Measurements from ENCODE around the gene ERC2.
"Not testable (repeated sequence)": the region's sequence is repeated elsewhere in the genome, so short reads cannot be mapped to it uniquely, and the experiment has no call there.

ERC2 gene

GRCh38 chr3:55521064-55521737, 947.1 kb downstream of the ERC2 start:
- no peak for DNase-seq (ENCODE audit: low read depth)

GRCh38 chr3:55519019-55519418, 949.2 kb downstream of the ERC2 start:
- peak; percentile 36 for DNase-seq (ENCODE audit: low read depth)

DNA sequence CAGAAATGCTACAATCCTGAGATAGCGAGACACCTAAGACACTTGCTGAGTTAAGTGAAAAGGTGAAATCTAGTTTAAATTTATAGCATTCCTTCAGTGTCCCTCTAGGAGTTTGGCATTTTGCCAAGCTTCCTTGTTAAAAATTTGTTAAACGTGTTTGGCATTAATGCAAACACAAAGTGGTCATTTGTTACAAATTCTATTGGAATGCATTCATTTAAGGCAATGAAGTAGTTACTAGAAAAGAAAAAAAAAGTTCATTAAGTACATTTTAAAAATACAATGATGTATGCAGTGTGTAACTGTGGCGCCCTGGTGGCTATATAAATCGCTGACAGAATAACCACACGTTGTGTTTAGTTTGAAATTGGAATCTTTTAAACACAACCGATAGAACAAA, 949.8 kb downstream of the ERC2 start:
- no peak for DNase-seq (ENCODE audit: low read depth)

DNA sequence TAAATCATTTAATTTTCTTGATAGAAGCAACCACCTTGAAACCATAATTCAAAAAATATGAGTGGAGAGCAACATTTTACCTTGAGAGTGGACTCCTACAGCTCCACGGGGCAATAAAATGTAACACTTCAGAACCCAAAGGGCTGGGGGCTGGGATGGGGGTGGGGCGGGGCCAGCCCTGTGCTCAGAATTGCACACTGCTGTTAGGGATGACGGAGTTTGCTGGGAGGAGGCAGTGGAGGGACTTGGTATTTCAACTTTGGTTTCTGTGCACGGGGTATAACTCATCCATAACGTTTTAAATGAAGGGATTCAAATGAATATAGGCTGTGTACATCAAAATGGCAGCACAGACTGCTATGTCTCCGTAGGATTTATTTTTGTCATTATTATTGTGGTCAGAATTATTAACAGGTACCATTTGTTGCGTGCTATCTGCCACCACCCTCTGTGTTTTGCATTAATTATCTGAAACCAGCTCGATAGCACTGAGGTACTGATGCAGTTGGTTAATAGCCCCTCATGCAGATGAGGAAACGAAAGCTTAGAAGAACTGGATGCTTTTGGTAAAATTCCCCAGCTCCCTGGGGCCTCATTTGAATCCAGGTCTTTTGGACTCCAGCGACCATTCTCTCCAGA, 951.8 kb downstream of the ERC2 start:
- DNase-seq (ENCODE audit: low read depth), result no peak

GRCh38 chr3:55515550-55516246, 952.6 kb downstream of the ERC2 start:
- no peak for DNase-seq (ENCODE audit: low read depth)

DNA sequence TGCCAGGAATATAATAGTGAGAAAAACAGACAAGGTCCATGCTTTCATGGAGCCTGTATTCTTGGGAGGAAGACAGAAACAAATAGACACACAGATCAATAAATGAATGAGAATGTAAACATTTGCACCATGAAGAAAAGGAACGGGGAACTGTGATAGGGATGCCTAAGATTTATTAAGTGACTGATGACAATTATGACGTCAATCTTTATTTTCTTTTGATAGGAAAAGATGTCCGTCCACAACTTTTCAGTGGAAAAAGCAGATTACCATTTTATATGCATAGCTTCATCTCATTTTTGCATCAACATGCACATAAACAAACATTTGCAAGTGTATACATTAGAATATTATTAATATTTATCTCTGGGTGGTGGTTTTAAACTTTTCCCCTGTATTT, 953.3 kb downstream of the ERC2 start:
- DNase-seq (ENCODE audit: low read depth), result no peak

DNA sequence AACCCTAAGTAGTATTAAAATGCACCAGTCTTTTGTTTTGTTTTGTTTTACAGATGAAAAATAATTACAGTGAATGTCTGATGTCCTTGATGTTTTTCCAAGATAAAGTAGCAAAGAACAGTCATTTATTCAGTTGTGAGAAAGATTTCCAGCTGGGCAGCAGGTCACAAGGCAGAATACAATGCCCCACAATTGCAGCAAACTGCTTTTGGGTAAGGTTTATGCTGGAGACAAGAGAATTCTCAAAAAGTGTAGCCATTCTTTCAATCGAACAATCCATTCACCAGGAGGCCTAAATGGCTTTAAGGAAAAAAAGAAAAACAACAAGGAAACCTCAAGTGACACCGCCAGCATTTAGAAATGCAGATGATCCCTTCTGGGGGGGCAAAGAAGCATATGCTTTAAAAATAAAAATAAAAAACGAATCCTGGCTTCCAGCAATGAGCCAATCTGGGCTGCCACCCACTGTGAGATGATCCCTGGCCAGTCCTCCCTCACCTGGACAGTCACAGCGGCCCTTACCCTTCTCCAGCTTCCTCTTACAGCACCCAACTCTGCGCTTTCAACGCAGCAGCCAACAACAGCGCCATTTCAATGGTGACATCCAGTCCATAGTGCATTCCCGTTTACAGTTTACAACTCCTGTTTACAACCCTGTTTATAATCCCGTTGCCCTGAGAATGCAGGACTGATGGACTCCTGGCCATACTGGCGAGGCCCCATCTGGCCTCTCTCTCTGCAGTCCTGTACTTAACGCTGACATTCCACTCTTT, 955.5 kb downstream of the ERC2 start:
- no peak for DNase-seq (ENCODE audit: low read depth)

DNA sequence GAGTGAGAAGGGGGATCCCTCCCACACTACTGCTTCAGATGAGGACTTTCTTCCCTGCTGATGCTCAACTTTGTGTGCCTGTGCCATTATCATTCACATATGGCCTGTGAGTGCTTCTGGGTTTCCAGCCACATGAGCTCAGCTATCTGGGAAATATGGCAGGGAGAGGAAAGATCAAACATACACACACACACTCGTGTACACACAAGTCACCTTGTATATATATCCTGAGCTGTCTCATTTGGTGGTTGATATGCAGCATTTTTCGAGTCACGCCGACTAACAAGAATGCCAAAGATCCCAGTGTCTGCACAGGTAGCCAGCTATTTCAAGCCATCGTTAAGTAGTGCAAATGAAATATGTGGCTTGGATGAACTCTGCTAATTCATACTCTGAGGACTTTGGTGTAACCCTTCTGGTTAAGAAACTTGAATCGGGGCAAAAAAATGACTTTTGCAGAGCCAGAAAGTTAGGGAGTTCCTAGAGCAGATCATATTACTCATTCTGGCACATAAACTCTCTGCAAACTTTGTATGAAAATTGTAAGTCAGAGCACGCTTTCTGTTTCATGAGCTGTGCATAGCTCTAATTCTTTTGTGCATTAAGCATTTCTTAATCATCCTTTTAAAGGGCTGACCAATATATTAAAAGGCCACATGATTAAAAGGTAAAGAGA, 956.2 kb downstream of the ERC2 start:
- DNase-seq (ENCODE audit: low read depth), result peak; percentile 68

GRCh38 chr3:55508335-55508734, 959.9 kb downstream of the ERC2 start:
- no peak for DNase-seq (ENCODE audit: low read depth)

GRCh38 chr3:55507808-55508207, 960.5 kb downstream of the ERC2 start:
- DNase-seq (ENCODE audit: low read depth), result no peak

DNA sequence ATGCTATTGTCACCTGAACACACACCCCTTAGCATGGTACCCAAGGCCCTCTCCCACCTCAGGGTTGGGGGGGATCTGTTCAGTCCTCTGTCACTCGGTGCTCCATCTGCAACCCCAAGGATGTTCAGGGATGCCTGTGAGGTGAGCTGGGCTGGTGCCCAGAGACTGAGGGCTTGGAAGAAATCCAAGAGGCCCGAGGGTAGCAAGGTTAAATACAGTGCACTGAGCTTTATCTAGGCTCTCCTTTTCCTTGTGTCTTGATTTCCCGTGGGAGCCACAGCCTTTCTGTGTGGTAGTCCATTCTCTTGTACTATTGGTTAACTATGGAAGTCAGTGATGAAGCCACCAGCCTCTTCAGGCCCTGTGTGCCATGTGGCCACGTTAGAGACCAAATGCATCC, 962.5 kb downstream of the ERC2 start:
- no peak for DNase-seq (ENCODE audit: low read depth)

DNA sequence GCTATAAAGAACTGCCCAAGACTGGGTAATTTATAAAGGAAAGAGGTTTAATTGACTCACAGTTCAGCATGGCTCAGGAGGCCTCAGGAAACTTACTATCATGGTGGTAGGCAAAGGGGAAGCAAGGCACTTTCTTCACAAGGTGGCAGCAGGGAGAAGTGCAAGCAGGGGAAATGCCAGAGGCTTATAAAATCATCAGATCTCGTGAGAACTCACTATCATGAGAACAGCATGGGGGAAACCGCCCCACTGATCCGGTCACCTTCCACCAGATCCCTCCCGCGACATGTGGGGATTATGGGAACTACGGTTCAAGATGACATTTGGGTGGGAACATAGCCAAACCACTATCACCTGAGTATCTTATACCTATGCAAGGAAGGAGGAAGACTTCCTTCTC, 963.2 kb downstream of the ERC2 start:
- not testable (repeated sequence) for DNase-seq (ENCODE audit: low read depth)

DNA sequence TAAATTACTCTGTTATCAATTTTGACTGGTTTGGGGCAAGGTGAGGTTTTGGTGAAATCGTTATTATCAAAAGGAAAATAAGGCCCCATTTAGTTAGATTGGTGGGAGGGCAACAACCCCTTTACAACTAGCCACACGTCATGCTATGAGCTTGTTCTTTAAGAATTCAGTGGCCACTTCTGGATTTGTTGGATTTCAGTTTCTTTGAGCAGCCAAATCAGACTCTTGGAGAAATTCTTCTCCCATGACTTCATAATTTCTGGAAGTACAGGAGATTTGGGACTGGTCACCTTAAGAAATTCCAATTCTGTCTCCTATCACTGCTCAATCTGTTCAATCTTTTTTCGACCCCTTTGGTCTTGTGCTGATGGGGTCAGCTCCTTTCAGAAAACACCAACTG, 966.4 kb downstream of the ERC2 start:
- no peak for DNase-seq (ENCODE audit: low read depth)

DNA sequence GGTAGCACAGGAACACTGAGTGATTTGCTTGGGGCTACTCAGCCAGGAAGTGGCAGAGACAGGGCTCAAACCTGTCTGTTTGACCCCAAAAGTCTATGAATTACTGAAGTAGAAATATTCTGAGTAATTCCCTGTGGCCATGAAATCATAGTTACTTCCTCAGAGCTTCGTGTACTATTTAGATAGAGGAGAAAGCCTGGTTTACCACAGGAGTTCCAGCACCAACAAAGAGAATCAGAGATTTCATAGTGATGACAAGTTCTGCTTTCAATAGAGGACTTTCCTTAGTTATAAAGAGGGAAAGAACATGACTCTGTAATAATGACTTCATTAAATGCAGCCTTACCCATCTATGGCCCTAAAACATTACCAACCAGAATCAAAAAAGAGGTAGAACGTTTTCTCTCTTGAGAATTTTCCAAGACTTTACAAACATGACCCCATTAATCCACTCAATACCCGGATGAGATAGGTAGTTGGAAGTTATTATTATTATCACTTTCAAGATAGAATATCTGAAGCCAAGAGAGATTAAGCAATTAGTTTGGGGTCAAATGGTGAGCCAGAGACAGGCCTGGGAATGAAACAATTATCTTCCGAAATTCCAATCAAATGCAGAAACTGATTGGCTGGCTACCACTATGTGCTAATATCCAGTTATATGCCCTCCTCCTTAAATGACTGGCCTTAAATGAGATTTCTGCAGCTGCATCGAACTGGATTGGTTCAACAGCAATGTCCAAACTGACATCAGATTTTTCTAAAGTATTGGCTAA, 967.5 kb downstream of the ERC2 start:
- DNase-seq (ENCODE audit: low read depth), result no peak

- DNase-seq (ENCODE audit: low read depth), result no peak
Measured at GRCh38 chr3:55498520-55498919, 969.7 kb downstream of the ERC2 start.

DNA sequence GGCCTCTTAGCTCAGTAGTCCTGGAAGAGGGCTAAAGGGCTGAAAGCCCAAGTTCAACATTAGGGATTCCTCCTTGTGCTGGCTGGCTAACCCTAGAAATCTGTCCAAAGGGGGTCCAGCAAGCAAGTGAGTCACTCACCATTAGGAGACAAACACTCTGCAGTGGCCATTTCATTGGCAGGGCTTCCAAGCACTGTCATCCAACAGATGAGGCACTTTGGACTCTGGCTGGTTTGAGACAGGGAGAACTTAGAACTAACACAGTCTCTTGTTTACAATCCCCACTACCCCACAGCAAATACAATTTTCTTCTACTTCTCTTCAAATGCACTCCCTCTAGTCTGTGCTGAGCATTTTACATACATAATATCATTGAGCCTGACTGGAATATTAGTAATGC, 971.0 kb downstream of the ERC2 start:
- no peak for DNase-seq (ENCODE audit: low read depth)

DNA sequence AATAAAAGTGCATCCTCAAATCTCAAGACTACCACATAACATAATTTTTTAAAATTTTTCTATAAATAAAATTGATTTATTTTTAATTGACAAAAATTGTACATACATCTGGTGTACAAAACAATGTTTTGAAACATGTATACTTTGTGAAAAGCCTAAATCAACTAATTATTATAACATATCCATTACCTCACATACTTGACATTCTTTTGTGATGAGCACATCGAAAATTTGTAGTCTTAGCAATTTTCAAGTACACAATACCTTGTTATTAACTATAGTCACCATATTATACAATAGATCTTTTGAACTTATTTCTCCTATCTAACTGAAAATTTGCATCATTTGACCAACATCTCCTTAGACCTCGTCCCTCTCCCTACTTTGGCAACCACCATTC, 973.3 kb downstream of the ERC2 start:
- no peak for DNase-seq (ENCODE audit: low read depth)

GRCh38 chr3:55492976-55493375, 975.3 kb downstream of the ERC2 start:
- no peak for DNase-seq (ENCODE audit: low read depth)

DNA sequence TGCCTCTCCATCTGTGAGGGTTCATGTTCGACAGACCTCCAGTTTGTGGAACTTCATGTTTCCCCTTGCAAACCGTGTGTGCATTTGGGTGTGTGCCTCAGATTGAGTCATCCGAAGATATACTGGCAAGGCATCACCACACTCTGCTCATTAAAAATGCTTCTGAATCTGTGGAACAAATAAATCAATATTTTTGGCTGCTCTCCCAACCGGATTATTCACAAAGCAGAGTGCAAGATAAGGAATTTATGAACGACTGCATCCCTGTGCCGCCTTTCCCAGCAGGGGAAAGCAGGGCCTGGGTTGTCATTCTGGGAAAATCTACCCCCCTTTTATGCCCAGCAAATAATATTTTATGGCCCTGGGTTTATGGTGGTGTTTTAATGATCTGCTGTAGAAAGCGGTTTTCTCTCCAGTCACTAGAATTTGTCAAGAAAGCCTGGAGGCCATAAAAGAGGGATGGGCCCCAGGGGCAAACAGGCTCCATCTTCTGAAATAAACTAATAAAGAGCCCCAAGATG, 976.9 kb downstream of the ERC2 start:
- DNase-seq (ENCODE audit: low read depth), result peak; percentile 76

- no peak for DNase-seq (ENCODE audit: low read depth)
Measured at GRCh38 chr3:55490276-55490913, 977.9 kb downstream of the ERC2 start.

DNA sequence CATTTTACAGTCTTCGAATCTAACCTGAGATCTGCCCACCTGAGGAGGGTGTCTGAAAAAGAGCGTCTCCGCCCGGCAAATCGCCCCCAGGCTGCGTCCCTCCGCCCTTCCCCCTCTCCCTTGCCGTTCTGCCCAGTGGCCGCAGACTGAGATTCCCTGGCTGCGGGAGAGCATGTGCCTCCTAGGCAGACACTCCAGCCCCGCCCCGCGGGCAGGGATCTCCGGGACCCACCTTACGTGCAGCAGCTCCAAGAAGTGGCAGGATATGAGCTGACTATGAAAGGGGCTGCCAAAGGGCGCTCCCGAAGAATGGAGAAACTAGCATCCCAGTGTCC, 978.5 kb downstream of the ERC2 start:
- no peak for DNase-seq (ENCODE audit: low read depth)

Measured in stromal cell of bone marrow (primary cell).